ENCODE measurements around the gene VSTM2L.

The VSTM2L gene

DNA sequence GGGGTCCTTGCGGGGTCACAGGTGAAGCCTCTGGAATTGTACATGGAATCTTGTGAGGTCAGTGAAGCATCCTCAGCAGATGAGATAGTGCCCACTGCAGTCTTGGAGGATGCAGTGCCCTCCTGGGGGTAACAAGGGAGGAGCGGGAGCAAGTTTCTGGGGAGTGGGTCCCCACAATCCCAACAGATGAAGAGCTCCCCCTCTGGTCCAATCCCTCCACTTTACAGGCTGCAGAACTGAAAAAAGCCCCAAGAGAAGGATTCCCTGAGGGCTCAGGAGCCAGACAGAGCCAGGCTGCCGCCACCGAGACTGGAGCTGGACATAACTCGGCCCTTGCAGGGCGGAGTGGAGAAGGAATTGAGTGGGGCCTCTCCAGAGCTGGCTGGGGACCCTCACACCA lies 77.9 kb downstream of the VSTM2L start:
- Histone ChIP-seq H3K27me3 (ENCODE audit: control insufficient read depth, insufficient read depth, low read length) (no peaks in the 10 kb centered on the region), H3K4me3 (ENCODE audit: low read length) (no peak overlapping the region), H3K27ac (ENCODE audit: low read length) (no peak overlapping the region), H3K36me3 (ENCODE audit: control insufficient read depth, insufficient read depth, low read length) (no peaks in the 10 kb centered on the region), H3K4me1 (ENCODE audit: control insufficient read depth, insufficient read depth, low read length) (no peaks in the 10 kb centered on the region), H3K9me3 (ENCODE audit: control insufficient read depth, insufficient read depth, low read length) (no peaks in the 10 kb centered on the region)
- WGBS (ENCODE audit: insufficient coverage, insufficient read length): no CpG with 5 or more reads among the region's 6 CpGs
- DNase-seq (ENCODE audit: low read depth, low spot score): no peak

DNA sequence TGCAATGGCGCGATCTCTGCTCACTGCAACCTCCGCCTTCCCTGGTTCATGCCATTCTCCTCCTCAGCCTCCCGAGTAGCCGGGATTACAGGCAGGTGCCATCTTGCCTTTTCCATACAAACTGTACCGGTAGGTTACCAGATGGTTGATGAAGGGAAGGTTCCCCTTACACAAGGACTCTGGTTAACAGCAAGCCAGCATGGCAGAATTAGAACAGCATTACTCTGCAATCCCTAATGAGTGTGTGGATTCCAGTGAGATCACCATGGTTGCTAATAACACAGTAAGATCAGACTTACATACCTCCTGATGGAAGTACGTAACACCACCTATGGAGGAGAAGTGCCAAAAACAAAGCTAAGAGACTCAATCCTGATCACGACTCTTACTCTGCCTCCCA lies 78.6 kb downstream of the VSTM2L start:
- no CpG with 5 or more reads among the region's 8 CpGs for WGBS (ENCODE audit: insufficient coverage, insufficient read length)
- no peak for DNase-seq (ENCODE audit: low read depth, low spot score)
- Histone ChIP-seq H3K27me3 (ENCODE audit: control insufficient read depth, insufficient read depth, low read length) (no peaks in the 10 kb centered on the region), H3K4me3 (ENCODE audit: low read length) (no peak overlapping the region), H3K27ac (ENCODE audit: low read length) (no peak overlapping the region), H3K36me3 (ENCODE audit: control insufficient read depth, insufficient read depth, low read length) (no peaks in the 10 kb centered on the region), H3K9me3 (ENCODE audit: control insufficient read depth, insufficient read depth, low read length) (no peaks in the 10 kb centered on the region), H3K4me1 (ENCODE audit: control insufficient read depth, insufficient read depth, low read length) (no peaks in the 10 kb centered on the region)

- Histone ChIP-seq H3K27me3 (ENCODE audit: control insufficient read depth, insufficient read depth, low read length) (no peaks in the 10 kb centered on the region), H3K36me3 (ENCODE audit: control insufficient read depth, insufficient read depth, low read length) (no peaks in the 10 kb centered on the region), H3K9me3 (ENCODE audit: control insufficient read depth, insufficient read depth, low read length) (no peaks in the 10 kb centered on the region), H3K4me3 (ENCODE audit: low read length) (no peak overlapping the region), H3K4me1 (ENCODE audit: control insufficient read depth, insufficient read depth, low read length) (no peaks in the 10 kb centered on the region), H3K27ac (ENCODE audit: low read length) (no peak overlapping the region)
- no peak for DNase-seq (ENCODE audit: low read depth, low spot score)
- no CpG with 5 or more reads among the region's 13 CpGs for WGBS (ENCODE audit: insufficient coverage, insufficient read length)
Observed at GRCh38 chr20:37983286-37983685, 80.4 kb downstream of the VSTM2L start.

DNA sequence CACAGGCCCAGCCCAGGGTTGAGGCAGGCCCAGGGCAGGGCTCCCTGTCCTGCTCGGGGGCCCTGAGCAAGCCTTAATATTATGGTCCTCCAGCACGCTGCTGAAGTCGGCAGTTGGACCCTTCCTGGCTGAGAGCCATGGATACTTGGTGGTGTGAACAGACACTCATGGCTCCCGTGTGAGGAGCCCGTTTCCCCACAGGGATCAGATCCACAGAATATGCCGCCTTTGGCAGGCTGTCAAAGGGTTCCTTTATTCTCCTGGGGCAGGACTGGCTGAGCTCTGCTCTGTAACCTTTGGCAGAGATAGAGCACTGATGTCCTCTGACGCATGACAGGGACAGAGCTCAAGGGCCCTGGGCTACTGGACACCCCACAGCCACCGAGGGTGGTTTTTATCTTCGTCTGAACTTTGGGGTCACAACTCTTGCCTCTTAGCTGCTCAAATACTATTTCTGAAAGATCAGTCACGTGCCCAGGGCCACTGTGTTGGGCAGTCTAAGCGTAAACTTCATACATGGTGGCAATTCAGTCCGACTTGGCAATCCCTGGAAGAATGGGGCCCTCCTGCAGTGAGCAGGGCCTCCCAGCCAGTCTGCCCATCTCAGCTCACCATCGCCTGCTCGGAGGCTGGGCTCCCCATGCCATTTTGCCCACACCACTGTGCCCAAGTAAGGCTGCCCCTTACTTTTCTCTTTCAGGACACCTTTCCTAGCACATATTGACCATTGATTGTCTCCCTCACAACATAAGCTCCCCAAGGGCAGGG lies 81.3 kb downstream of the VSTM2L start:
- no peak overlapping the region; the same call in 1 of the 2 replicates for H3K4me3 ChIP-seq (ENCODE audit: low read length)
- H3K4me1 ChIP-seq (ENCODE audit: control insufficient read depth, insufficient read depth, low read length): no peaks in the 10 kb centered on the region
- H3K36me3 ChIP-seq (ENCODE audit: control insufficient read depth, insufficient read depth, low read length): 0 out of 2 replicates have a peak, but pooled peaks cover 4% of the 10 kb centered on the region
- no peaks in the 10 kb centered on the region for H3K27me3 ChIP-seq (ENCODE audit: control insufficient read depth, insufficient read depth, low read length)
- WGBS (ENCODE audit: insufficient coverage, insufficient read length): no CpG with 5 or more reads among the region's 14 CpGs
- DNase-seq (ENCODE audit: low read depth, low spot score): no peak
- no peaks in the 10 kb centered on the region for H3K9me3 ChIP-seq (ENCODE audit: control insufficient read depth, insufficient read depth, low read length)
- H3K27ac ChIP-seq (ENCODE audit: low read length): no peak overlapping the region

GRCh38 chr20:37986044-37986858 lies 83.3 kb downstream of the VSTM2L start:
- no peak overlapping the region for H3K27ac ChIP-seq (ENCODE audit: low read length)
- no peak for DNase-seq (ENCODE audit: low read depth, low spot score)
- no peaks in the 10 kb centered on the region for H3K9me3 ChIP-seq (ENCODE audit: control insufficient read depth, insufficient read depth, low read length)
- H3K4me3 ChIP-seq (ENCODE audit: low read length): no peak overlapping the region
- WGBS (ENCODE audit: insufficient coverage, insufficient read length): no CpG with 5 or more reads among the region's 9 CpGs
- no peaks in the 10 kb centered on the region for H3K27me3 ChIP-seq (ENCODE audit: control insufficient read depth, insufficient read depth, low read length)
- H3K36me3 ChIP-seq (ENCODE audit: control insufficient read depth, insufficient read depth, low read length): peaks cover 4% of the 10 kb centered on the region; the same call in 1 of the 2 replicates
- no peaks in the 10 kb centered on the region for H3K4me1 ChIP-seq (ENCODE audit: control insufficient read depth, insufficient read depth, low read length)

DNA sequence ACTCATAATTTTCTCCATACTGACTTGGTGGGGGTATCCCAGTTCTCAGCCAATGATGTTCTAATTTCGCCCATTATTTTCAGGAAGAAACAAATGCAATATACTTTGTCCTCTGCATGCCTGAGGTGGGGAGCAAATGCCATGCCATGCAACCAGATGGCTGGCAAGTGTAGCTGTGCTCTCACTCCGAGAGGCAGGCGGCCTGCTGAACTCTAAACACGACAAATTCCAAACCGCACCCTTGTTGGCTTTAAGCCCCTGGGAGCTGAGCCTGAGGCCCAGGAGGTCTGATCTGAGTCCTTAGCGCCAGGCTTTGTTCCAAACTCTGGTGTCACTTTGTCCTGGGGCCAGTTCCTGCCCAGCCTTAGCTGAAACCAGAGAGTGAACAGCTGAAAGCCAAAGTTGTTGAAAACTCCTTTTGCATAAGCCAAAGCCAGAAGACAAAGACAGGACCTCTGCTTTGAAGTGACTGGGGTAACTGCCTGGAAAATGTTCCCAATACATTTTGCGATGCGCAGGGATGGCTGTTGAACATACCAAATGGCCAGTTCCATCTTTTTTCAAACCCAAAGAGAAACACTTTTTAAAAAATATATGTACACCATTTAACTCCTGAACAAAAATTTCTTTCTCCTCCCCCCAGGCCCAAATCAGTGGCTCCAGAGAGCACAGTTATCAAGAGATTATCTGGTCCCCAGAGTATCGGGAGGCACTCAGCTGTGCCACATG lies 84.1 kb downstream of the VSTM2L start:
- H3K4me3 ChIP-seq (ENCODE audit: low read length): no peak overlapping the region
- no peak overlapping the region for H3K27ac ChIP-seq (ENCODE audit: low read length)
- no peaks in the 10 kb centered on the region for H3K9me3 ChIP-seq (ENCODE audit: control insufficient read depth, insufficient read depth, low read length)
- H3K4me1 ChIP-seq (ENCODE audit: control insufficient read depth, insufficient read depth, low read length): no peaks in the 10 kb centered on the region
- WGBS (ENCODE audit: insufficient coverage, insufficient read length): no CpG with 5 or more reads among the region's 9 CpGs
- no peaks in the 10 kb centered on the region for H3K27me3 ChIP-seq (ENCODE audit: control insufficient read depth, insufficient read depth, low read length)
- no peak for DNase-seq (ENCODE audit: low read depth, low spot score)
- H3K36me3 ChIP-seq (ENCODE audit: control insufficient read depth, insufficient read depth, low read length): peaks cover 4% of the 10 kb centered on the region; the same call in 1 of the 2 replicates

DNA sequence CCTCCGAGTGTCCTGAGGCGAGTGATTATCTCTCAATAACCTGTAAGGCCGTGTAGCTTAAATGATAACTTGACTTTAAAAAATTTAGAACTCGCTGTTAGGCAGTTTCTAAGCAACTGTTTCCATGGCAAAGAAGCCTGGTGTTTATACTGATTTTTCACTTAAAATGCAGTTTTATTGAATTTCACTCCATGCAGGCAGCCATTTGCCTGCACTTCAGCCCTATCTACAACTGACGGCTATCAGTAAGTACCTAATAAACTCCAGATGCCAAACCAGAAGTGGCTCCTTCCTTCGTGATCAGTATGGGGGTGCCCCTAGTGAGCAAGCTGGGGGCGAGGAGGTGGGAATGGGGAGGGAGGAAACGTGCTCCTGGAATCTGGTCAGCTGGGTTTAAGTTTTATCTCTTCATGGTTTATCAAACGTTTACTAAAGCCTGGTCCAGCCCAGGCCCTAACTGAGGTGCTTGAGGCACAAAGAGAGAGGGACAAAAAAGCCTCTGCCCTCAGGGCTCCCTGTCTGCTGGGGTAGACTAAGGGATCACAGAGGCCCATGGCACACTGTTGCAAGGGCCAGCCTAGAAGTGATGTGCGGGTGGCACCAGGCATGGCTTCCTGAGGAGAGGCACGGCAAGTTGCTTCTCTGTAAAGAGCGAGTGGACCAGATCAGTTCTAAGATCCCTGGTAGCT lies 84.8 kb downstream of the VSTM2L start:
- no peak for DNase-seq (ENCODE audit: low read depth, low spot score)
- H3K4me1 ChIP-seq (ENCODE audit: control insufficient read depth, insufficient read depth, low read length): no peaks in the 10 kb centered on the region; the same call in 1 of the 2 replicates
- no peaks in the 10 kb centered on the region for H3K27me3 ChIP-seq (ENCODE audit: control insufficient read depth, insufficient read depth, low read length)
- no peak overlapping the region for H3K27ac ChIP-seq (ENCODE audit: low read length)
- no peak overlapping the region for H3K4me3 ChIP-seq (ENCODE audit: low read length)
- no peaks in the 10 kb centered on the region for H3K9me3 ChIP-seq (ENCODE audit: control insufficient read depth, insufficient read depth, low read length)
- WGBS (ENCODE audit: insufficient coverage, insufficient read length): no CpG with 5 or more reads among the region's 12 CpGs
- peaks cover 4% of the 10 kb centered on the region; the same call in 1 of the 2 replicates for H3K36me3 ChIP-seq (ENCODE audit: control insufficient read depth, insufficient read depth, low read length)

GRCh38 chr20:37988306-37988954 lies 85.5 kb downstream of the VSTM2L start:
- H3K27ac ChIP-seq (ENCODE audit: low read length): no peak overlapping the region
- no peaks in the 10 kb centered on the region for H3K9me3 ChIP-seq (ENCODE audit: control insufficient read depth, insufficient read depth, low read length)
- no peaks in the 10 kb centered on the region for H3K27me3 ChIP-seq (ENCODE audit: control insufficient read depth, insufficient read depth, low read length)
- H3K4me1 ChIP-seq (ENCODE audit: control insufficient read depth, insufficient read depth, low read length): no peaks in the 10 kb centered on the region; the same call in 1 of the 2 replicates
- DNase-seq (ENCODE audit: low read depth, low spot score): no peak
- no CpG with 5 or more reads among the region's 5 CpGs for WGBS (ENCODE audit: insufficient coverage, insufficient read length)
- peaks cover 5% of the 10 kb centered on the region; the same call in 1 of the 2 replicates for H3K36me3 ChIP-seq (ENCODE audit: control insufficient read depth, insufficient read depth, low read length)
- H3K4me3 ChIP-seq (ENCODE audit: low read length): no peak overlapping the region

GRCh38 chr20:37989601-37990295 lies 86.8 kb downstream of the VSTM2L start:
- DNase-seq (ENCODE audit: low read depth, low spot score): no peak
- Histone ChIP-seq H3K27ac (ENCODE audit: low read length) (no peak overlapping the region), H3K27me3 (ENCODE audit: control insufficient read depth, insufficient read depth, low read length) (no peaks in the 10 kb centered on the region), H3K36me3 (ENCODE audit: control insufficient read depth, insufficient read depth, low read length) (peaks cover 10% of the 10 kb centered on the region; the same call in 1 of the 2 replicates), H3K9me3 (ENCODE audit: control insufficient read depth, insufficient read depth, low read length) (no peaks in the 10 kb centered on the region), H3K4me1 (ENCODE audit: control insufficient read depth, insufficient read depth, low read length) (no peaks in the 10 kb centered on the region; the same call in 1 of the 2 replicates), H3K4me3 (ENCODE audit: low read length) (no peak overlapping the region)
- WGBS (ENCODE audit: insufficient coverage, insufficient read length): 100% methylated on average over 1 of the region's 7 CpGs

All from iPS DF 6.9 (cell line).